RPMI8226 (cell line): ENCODE data around the gene NIPAL1.
"Not testable (repeated sequence)": the region's sequence is repeated elsewhere in the genome, so short reads cannot be mapped to it uniquely, and the experiment has no call there.

Source experiments
- DNase-seq: peaks from one replicate; pipeline ENCODE4 v3.0.0-alpha.2; 2015

NIPAL1 gene

DNA sequence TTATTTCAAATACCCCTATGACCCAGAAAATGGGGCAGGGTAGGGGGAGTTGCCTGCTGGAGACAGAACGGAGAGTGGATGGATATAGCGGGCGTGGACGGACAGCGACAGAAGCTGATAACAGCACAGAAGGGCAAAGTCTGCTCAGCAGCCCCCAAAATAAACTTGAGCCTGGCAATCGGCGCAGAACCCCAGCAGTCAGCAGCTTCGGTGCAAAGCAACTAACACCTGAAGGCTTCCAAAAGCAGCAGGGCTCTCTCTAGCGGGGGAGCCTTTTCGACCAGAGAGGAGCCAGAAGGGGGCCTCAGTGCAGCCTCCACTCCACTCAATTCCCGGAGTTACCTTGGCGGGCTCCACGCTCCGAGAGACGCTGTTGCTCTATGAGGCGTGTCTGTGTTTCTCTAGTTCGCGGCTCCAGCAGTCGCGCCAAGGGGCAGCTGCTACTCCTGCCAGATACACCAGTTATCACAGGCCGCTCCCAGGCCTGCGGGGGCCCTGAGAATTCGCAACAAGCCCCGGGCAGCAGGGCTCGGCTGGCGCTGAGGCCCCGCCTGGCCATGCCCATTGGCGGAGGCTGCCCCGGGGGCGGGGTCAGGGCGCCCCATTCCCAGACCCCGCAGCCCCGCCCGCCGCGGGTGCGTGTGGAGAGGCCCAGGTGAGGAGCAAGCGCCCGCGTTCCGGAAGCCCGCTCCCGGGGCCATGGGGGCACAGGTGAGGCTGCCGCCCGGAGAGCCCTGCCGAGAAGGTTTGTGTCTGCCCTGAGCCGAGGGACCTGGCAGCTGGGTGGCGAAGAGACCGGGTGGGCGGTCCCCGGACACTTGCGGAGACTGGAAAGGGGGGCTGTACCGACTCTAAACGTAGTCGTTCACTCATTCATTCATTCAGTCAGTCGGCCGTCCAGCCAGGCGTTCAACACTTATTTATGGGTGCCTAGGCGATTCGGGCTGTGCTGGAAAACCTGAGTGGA lies at the start of gene NIPAL1, which contains the start of gene CNGA1:
Gene NIPAL1 (plus strand): TSS at position 632 of the 967 bp plus-strand sequence. CDS start 68 bp downstream, at position 700.
Gene CNGA1 (minus strand): TSS at position 541 of the 967 bp plus-strand sequence. CDS start 63,992 bp downstream, outside the sequence.
- peak; percentile 30 for DNase-seq

DNA sequence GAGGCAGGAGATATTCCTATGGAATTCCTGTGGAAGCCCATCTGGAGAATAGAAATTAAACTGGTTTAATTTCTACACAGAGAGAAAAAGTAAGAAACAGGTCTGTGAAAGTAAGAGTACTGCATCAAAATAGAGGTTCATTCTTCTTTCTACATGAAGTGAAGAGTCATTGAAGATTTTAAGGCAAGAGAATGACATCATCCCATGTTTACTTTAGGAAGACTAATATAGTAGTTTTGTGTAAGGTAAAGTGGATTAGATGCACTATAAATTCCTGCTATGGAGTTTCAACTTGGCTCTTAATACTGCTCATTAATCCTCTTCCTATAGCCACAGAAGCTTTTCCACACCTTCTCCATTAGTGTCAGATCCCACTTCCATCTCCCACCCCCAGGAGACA lies 47.7 kb upstream of the NIPAL1 start:
- DNase-seq, result no peak

DNA sequence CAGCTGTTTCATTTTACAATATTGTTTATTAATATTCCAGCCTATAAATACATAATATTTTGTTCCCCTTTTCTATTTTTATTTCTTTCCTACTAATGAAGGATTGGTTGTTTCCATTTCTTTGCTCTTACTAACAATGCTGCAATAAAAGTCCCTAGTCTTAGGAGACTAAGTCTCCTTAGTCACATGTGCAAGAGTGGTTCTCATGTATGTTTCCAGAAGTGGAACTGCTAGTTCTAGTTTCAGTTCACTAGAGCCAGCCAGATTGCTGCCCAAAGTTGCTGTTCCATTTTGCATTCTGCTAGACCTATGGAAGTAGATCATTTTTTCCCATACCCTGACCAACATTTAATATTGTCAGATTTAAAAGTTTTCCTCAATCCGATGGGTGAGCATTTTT lies 44.4 kb upstream of the NIPAL1 start:
- peak; percentile 2 for DNase-seq

DNA sequence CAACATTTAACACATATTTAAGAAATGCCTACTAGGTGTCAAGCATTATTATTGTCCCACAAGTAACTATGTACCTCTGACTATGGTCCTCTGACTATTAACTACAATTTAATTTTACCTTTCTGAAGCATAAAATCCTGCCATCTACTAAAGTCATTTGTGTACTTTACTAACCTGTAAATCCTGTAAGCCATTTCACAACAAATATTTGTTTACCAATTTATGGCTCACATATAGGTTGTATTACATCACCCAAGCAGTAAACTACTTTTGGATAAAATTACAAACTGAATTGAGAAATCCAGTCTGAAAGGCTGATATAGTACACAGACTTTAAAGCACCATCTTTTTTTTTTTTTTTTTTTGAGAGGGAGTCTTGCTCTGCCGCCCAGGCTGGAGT lies 43.9 kb upstream of the NIPAL1 start:
- DNase-seq, result no peak

DNA sequence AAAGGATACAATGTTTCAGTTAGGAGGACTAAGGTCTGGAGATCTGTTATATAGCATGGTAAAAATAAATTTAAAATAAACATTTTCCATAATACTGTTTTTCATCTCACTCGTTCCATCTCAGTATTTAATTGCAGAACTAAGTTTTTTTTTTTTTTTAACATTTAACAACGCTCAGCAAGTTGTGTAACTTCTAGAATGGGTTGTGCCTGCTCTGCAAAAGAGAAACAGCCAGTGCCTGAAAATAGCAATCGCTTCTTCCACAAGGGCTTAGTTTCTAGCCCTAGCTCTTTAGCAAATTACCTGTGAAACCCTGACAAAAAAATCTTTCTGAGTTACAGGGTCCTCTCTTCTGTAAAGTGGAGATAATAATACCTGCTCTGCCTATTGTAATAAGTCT lies 42.0 kb upstream of the NIPAL1 start:
- no peak for DNase-seq

DNA sequence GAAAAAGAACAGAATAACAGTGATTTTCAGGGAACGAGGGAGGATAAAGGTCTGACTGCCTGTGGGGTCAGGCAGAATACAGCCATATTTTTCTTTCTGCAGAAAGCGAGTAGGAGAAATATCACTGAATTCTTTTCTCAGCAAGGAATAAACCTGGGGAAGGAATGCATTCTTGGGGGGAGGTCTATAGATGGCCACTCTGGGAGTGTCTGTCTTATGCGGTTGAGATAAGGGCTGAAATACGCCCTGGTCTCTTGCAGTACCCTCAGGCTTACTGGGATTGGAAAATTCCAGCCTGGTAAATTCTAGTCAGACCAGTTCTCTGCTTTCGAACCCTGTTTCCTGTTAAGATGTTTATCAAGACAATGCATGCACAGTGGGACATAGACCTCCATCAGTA lies 26.4 kb upstream of the NIPAL1 start:
- no peak for DNase-seq

DNA sequence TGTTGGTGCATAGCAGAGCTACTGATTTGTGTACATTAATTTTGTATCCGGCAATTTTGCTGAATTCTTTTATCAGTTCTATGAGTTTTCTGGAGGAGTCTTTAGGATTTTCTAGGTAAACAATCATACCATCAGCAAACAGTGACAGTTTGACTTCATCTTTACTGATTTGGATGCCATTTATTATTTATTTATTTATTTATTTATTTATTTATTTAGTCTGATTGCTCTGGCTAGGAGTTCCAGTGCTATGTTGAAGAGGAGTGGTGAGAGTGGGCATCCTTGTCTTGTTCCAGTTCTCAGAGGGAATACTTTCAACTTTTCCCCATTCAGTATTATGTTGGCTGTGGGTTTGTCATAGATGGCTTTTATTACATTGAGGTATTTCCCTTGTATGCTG lies 24.1 kb upstream of the NIPAL1 start:
- not testable (repeated sequence) for DNase-seq

DNA sequence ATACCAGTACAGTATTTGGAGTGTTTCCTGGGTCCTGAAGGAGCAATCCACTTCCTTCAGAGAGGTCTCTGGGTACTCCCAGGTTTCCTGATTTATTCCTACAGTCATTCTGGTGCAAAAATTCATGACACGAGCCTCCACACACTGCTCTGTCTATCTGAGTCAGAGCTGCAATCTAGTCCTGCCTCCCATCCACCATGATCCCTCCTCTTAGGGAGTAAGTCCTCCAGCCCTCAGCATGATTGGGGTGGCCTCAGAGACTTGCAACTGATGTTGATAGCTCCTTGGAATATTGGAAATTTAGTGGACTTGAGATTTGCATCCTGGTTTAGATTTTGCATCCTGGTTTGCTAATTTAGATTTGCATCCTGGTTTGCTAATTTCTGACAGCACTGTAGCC lies 20.6 kb upstream of the NIPAL1 start:
- DNase-seq, result no peak

DNA sequence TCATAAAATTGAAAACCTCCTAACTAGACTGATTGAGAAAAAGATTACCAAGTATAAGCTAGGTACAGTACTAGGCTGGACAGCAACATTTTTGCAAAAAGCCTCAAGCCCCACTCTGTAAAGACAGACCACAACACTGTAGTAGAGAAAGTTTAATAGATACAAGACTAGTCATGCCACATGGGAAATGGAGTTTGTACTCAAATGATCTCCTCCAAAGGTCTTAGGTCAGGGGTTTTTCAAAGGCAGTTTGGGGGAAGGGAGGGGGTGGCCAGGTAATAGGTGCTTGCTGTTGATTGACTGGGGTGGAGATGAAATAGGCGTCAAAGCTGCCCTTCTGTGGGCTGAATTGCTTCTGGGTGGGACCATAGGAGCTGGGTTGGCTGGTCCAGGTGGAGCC lies 14.3 kb upstream of the NIPAL1 start:
- DNase-seq, result no peak

DNA sequence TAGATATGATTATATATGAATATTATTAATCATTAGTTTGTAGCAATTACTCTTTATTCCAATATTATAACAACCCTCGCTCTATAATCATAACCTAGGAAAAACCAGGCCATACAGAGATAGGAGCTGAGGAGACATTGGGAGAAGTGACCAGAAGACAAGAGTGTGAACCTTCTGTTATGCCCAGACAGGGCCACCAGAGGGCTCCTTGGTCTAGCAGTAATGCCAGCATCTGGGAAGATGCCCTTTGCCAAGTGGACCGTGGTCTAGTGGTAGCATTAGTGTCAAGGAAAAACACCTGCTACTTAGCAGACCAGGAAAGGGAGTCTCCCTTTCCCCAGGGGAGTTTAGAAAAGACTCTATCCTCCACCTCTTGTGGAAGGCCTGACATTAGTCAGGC lies 13.0 kb upstream of the NIPAL1 start:
- DNase-seq, result peak; percentile 13

DNA sequence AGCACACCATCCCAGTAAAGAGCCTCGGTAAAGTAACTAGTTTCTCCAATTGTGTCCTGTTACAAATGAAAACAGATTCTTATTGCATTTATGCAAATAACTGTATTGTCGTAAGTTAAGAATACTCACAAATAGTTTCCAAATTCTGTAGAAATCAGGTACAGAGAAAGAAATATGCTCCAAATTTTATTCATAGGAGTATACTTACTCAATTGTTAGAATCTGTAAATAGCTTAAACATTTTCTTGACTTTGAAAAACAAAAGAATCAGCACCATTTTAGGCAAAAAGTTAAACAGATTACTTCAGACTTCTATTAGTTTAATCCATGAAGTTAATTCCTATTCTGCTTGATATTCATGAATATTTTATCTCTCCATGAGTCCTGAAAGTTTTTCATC lies 10.8 kb upstream of the NIPAL1 start:
- DNase-seq, result no peak

DNA sequence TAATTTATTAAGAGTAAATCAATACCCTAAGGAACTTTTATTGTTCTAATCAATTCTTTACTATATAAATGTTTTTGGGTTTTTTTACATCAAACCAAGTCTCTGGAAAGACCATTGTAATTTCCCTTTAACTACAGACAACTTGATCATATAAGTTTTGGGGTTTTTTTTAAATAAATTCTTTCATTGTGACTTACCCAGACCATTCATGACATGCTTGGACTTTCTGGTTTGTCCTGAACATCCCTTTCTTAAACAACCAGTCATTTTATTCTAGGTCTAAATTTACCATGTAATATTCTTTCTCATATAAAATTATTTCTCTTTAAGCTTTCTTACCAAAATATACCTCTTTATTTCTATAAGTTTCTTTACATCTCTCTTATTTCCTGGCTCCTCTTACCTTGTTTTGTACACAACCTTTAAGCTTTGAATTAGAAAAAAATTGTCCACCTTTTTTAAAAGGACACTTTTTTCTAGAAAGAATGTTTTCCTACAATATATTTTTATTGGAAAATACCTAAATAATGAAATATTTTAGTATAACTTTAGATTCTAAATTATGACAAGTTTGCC lies 8.5 kb upstream of the NIPAL1 start:
- DNase-seq, result no peak

DNA sequence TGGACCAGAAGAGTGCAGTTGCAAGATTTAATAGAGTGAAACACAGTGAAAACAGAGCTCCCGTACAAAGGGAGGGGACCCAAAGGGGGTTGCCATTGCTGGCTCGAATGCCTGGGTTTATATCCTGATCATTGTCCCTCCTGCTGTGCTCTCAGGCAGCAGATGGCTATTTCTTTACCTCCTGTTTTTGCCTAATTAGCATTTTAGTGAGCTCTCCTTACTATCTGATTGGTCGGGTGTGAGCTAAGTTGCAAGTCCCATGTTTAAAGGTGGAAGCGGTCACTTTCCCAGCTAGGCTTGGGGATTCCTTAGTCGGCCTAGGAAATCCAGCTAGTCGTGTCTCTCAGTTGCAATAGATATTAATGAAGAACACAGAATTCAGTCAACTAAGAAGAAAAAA lies 5.7 kb upstream of the NIPAL1 start:
- DNase-seq, result not testable (repeated sequence)

DNA sequence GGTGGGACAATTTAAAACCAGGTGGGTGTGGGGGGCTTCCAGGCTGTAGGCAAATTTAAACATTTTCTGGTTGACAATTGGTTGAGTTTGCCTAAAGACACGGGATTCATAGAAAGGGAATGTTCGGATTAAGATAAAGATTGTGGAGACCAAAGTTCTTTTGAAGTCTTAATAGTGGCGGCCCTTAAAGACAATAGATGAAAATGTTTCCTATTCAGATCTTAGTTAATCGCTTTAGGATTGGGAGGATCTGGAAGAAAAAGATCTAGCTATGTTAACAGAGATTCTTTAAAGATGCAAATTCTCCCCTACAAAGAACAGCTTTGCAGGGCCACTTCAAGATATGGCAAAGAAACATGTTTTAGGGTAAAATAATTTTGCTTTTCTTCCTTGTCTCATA lies 4.8 kb upstream of the NIPAL1 start:
- no peak for DNase-seq

DNA sequence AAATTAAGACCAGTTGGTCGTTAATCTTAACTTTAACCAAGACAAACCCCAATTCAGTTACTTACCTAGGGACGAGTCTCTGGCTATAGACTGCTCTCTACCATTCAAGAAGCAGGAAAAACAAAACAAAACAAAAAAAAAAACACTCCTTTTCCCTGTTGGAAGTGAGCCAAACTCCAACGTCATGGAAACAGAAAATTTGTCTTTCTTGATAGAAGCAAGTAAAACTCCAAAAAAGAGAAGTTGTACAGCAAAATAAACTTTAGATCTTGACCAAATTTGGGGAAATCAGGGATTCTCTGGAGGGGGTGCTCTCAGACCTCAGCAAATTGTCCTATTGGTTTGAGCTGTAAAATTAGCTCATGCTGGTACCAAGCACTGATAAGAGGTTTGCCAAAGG lies 3.7 kb upstream of the NIPAL1 start:
- DNase-seq, result no peak

DNA sequence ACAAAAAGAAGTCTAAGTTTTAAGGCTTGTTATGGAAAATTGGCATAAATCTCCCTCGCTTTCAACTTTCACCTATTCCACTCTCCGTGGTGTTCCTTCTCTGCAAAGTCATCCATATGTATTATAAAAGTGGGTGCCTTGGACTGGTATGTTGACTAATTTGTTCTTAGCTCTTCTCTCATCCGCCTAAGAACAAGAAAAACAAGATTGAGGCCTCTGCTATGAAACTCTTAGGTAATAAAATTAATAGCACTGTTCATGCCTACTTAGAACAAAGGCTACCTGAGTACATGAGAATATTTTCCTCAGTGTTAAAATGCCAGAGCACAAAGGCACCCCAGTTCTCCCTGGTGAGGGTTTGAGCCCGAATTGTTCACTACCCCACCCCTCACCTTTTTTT lies 1.4 kb upstream of the NIPAL1 start:
- no peak for DNase-seq

DNA sequence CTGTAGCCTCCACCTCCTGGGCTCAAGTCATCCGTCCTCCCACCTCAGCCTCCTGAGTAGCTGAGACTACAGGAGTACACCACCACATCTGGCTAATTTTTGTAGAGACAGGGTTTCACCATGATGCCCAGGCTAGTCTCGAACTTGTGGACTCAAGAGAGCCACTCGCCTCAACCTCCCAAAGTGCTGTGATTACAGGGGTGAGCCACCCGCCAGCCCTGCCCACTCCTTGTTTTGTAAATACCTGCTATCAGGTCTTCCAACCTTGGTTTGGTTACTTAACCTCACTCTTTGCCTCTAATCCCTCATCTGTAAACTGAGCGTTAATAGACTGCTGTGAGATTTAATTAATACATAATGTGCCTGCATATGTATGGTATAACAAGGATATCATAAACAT lies 894 bp upstream of the NIPAL1 start:
- DNase-seq, result no peak

DNA sequence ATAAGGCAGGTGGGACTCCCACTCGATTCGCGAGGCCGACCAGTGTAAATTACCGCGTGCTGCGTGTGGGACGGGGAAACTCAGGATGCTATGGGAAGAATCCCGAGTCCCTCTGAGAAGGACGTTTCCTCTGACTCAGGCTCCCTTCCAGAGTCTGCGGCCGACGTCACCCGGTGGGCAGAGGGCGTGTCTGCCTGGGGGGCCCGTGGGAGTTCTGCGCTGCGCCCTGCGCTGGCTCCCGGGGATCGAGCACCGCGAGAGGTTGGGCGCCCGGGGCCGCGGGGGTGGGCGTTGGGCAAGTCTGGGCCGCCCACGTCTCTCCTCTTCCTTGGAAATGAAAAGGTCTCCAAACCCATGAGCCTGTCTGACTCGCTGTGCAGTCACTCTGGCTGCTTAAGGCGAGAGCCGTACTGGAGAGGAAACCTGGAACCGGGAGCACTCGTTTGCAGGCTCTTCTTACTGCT lies 568 bp downstream of the NIPAL1 start:
- no peak for DNase-seq

DNA sequence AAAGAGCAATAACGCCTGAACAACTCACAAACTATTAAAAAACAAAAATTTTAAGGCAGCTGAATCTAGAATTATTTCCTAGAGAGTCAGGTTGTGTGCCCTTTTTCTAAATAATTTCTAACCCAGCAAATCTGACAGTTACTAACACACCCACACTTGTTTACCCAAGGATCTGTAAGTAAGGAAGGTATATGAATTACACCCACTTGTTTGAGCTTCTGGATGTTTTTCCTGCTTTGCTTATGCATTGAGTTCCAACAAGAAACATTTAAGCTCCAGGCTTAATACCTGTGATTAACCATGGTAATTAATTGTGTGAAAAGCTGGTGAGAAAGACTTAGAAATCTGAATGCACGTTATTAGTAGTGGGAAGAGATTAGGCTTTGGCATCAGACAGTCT lies 1.5 kb downstream of the NIPAL1 start:
- DNase-seq, result no peak

DNA sequence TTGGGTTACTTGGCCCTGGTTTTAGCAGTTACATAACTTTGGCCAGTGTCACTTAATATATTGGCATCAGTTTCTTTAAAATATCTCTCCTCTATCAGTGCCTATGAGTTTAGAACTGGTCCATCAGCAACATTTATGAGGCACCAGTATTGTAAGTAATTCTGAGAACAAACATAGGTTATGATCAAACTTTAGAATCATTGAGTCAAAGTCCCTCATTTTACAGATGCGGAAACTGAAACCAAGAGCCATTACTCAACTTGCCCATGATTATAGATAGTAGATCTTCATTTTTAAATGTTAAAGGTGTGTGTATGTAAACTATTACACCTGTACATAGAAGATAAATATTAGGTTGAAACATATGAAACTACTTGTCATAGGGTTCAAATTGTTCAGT lies 4.5 kb downstream of the NIPAL1 start:
- DNase-seq, result no peak

DNA sequence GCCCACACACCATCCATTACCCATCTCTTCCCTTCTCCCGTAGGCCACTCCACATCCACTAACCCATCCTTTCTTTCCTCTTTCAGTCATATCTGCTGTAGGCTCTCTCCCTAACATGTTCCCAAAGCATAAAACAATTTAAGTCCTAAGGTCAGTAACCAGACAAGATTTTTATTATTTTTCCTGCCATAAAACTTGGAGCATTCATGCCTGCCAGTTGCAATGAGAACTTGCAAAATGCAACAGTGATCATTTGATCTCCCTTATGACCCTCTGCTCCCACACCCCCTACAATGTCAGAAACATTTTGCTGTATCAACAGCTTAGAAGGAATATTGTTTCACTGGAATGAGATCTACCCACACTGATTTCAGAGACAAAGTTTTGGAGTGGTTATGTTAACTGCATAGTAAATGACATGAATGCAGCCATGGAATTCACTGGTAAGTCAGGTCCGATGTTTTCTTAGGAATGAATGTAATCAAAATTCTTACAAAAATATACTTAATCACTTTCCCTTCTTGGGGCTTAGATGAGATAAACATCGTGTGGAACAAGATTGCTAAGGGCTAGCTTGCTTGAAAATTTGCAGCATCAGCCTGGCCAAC lies 5.7 kb downstream of the NIPAL1 start:
- DNase-seq, result no peak

DNA sequence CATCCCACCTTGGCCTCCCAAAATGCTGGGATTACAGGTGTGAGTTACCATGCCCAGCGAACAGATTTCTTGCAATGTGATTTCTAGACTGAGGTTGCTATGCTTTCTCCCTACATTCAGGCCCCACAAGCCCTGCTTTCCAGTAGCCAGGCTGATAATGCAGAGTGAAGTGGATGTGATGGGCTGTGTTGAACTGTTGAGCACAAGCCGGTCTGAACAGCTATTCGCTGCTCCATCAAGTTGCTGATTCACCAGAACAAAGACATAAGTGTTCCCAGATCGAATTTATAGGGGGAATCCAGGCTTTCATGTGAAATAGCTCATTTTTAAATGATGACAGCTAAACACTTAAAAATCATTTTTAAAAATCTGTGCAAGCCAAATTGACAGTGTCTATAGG lies 8.0 kb downstream of the NIPAL1 start:
- DNase-seq, result no peak

DNA sequence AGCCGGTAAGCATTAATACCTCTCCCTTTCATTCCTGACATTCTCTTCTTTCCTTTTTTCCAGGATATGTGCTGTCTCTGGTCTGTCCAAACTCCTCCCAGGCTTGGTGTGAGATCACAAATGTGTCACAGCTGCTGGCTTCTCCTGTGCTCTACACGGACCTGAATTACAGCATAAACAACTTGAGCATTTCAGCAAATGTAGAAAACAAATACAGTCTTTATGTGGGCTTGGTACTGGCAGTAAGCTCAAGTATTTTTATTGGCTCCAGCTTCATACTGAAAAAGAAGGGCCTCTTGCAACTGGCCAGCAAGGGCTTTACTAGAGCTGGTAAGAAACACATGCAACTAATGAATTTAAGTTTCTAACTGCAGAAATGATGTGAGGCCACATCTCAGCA lies 8.4 kb downstream of the NIPAL1 start:
- no peak for DNase-seq

DNA sequence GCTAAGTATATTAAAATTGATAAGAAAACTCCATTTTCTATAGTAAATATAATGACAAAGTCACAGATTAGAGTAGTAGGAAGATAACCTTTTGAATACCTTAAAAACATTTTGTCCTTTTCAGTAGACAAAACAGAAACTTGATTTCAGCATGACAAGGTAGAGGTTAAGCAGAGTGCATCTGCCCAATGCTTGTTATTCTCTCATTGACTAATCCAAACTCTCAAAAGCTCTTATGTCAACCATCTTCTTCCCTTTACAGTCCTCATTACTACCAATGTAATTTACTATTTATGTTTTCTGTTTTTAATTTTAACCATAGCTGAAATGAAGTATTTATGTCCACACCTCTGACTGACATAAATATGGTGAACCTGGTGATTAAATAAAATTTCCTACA lies 11.1 kb downstream of the NIPAL1 start:
- no peak for DNase-seq
